H1 (cell line): ENCODE measurements around the gene CALD1. TPM values are rescaled to one million over a fixed set of nuclear protein-coding genes. Genes with fewer than 3 reads are reported as not detected.

Experiments
- CTCF ChIA-PET: fragments of 300-600 bp; sonication (Branson Sonifier 250); formaldehyde crosslinking; loops from one replicate; lab custom pipeline; 2021; ENCODE audit not compliant: partially characterized antibody; lab: Charles Lee
- POLR2A ChIA-PET: fragments of 300-600 bp; sonication (Branson Sonifier 250); formaldehyde crosslinking; loops from one replicate; lab custom pipeline; 2021; ENCODE audit warnings: inconsistent platforms; ENCODE audit not compliant: partially characterized antibody; lab: Charles Lee
- DNase-seq, 2 experiments: peaks; one replicate each; pipeline versions ENCODE4 v3.0.0 to v3.0.0-alpha.2; 2010 to 2022; ENCODE audit warnings: low spot score in 2 of 2, low read depth in 1 of 2, mixed read lengths in 1 of 2
- FAIRE-seq: peaks from 2 replicates; lab custom pipeline; 2011; peaks lifted over from hg19 to GRCh38; lab: Jason Lieb, UNC
- H2AFZ ChIP-seq: 2 replicates; pipeline ENCODE4 v1.8.1; 2012; ENCODE audit warnings: low read length, inconsistent platforms
- H2AK5ac ChIP-seq: 2 replicates; pipeline ENCODE4 v1.6.1; 2013; ENCODE audit warnings: low read depth, low read length
- H2BK120ac ChIP-seq: replicated peaks from 2 replicates; pipeline ENCODE3; 2013; ENCODE audit warnings: low read depth, low read length, inconsistent platforms
- H2BK12ac ChIP-seq: 2 replicates; pipeline ENCODE4 v1.6.1; 2013; ENCODE audit warnings: low read depth, low read length
- H2BK15ac ChIP-seq: 2 replicates; pipeline ENCODE4 v1.6.1; 2013; ENCODE audit warnings: low read length
- H2BK20ac ChIP-seq: 2 replicates; pipeline ENCODE4 v1.6.1; 2013; ENCODE audit warnings: low read length
- H2BK5ac ChIP-seq: 2 replicates; pipeline ENCODE4 v1.6.1; 2013; ENCODE audit warnings: low read depth, low read length
- H3K14ac ChIP-seq: 2 replicates; pipeline ENCODE4 v1.6.1; 2013; ENCODE audit warnings: inconsistent platforms; ENCODE audit not compliant: insufficient read length
- H3K18ac ChIP-seq: 2 replicates; pipeline ENCODE4 v1.6.1; 2013; ENCODE audit warnings: low read length; ENCODE audit errors: extremely low read depth
- H3K23ac ChIP-seq: 2 replicates; pipeline ENCODE4 v1.6.1; 2013; ENCODE audit warnings: inconsistent platforms; ENCODE audit not compliant: insufficient read length
- H3K23me2 ChIP-seq: 2 replicates; pipeline ENCODE4 v1.6.1; 2013; ENCODE audit warnings: low read depth, low read length
- H3K27ac ChIP-seq: 2 replicates; pipeline ENCODE4 v1.6.1; 2011; ENCODE audit warnings: low read depth, low read length, inconsistent platforms
- H3K27me3 ChIP-seq, 4 experiments: replicated peaks in 1 of 4; 1 replicate in 1 of 4; 2 replicates in 3 of 4; pipeline versions ENCODE4 v1.6.1 to v1.8.1; 2011 to 2013; ENCODE audit warnings: low read length in 3 of 4, mild to moderate bottlenecking in 3 of 4, inconsistent platforms in 2 of 4, mixed read lengths in 2 of 4, moderate library complexity in 1 of 4; ENCODE audit not compliant: control insufficient read depth in 3 of 4, insufficient read depth in 3 of 4; ENCODE audit errors: extremely low read depth in 1 of 4
- H3K36me3 ChIP-seq, 4 experiments: 2 replicates each; pipeline versions ENCODE4 v1.6.1 to v1.8.1; 2011 to 2013; ENCODE audit warnings: mild to moderate bottlenecking in 4 of 4, low read length in 3 of 4, moderate library complexity in 2 of 4, control low read depth in 1 of 4, inconsistent platforms in 1 of 4; ENCODE audit not compliant: insufficient read depth in 4 of 4, control insufficient read depth in 2 of 4
- H3K4ac ChIP-seq: replicated peaks from 2 replicates; pipeline ENCODE3; 2013; ENCODE audit warnings: low read length, low read depth, mixed read lengths, inconsistent platforms; ENCODE audit not compliant: insufficient read length
- H3K4me1 ChIP-seq, 4 experiments: replicated peaks in 1 of 4; 1 replicate in 1 of 4; 2 replicates in 3 of 4; pipeline versions ENCODE4 v1.6.1 to v1.8.1; 2011 to 2013; ENCODE audit warnings: low read length in 3 of 4, inconsistent platforms in 2 of 4, mixed read lengths in 1 of 4; ENCODE audit not compliant: insufficient read depth in 4 of 4, control insufficient read depth in 3 of 4
- H3K4me2 ChIP-seq, 2 experiments: 2 replicates each; pipeline versions ENCODE4 v1.6.1 to v1.8.1; 2011 to 2013; ENCODE audit warnings: low read depth in 2 of 2, low read length in 2 of 2, control low read depth in 1 of 2, inconsistent platforms in 1 of 2, mild to moderate bottlenecking in 1 of 2; ENCODE audit not compliant: insufficient read depth in 1 of 2
- H3K4me3 ChIP-seq, 4 experiments: fragments of 200-600, 300-600 bp in 1 of 4; sonication (generic), shearing (Covaris generic), sonication (Bioruptor Twin) in 1 of 4; 2 replicates each; pipeline versions ENCODE4 v1.5.1 to v1.8.1; 2011 to 2016; ENCODE audit warnings: low read length in 4 of 4, low read depth in 3 of 4, control low read depth in 2 of 4, inconsistent platforms in 2 of 4, mild to moderate bottlenecking in 2 of 4, mixed read lengths in 1 of 4, moderate library complexity in 1 of 4; ENCODE audit not compliant: insufficient read depth in 2 of 4; ENCODE audit errors: extremely low read depth in 1 of 4
- H3K56ac ChIP-seq: replicated peaks from 2 replicates; pipeline ENCODE3; 2013; ENCODE audit warnings: low read depth, mild to moderate bottlenecking, mixed read lengths, low read length, inconsistent platforms; ENCODE audit not compliant: insufficient read length
- H3K79me1 ChIP-seq: 2 replicates; pipeline ENCODE4 v1.6.1; 2013; ENCODE audit warnings: low read depth, low read length, control low read depth
- H3K79me2 ChIP-seq, 2 experiments: 2 replicates each; pipeline versions ENCODE4 v1.6.1 to v1.8.1; 2012 to 2013; ENCODE audit warnings: low read length in 2 of 2, mild to moderate bottlenecking in 2 of 2, inconsistent platforms in 1 of 2; ENCODE audit not compliant: insufficient read depth in 2 of 2, control insufficient read depth in 1 of 2
- H3K9ac ChIP-seq, 4 experiments: replicated peaks in 1 of 4; 1 replicate in 1 of 4; 2 replicates in 3 of 4; pipeline versions ENCODE4 v1.6.1 to v1.8.1; 2011 to 2013; ENCODE audit warnings: low read depth in 3 of 4, low read length in 3 of 4, control low read depth in 2 of 4, mild to moderate bottlenecking in 2 of 4, moderate library complexity in 2 of 4, inconsistent platforms in 1 of 4; ENCODE audit errors: extremely low read depth in 1 of 4
- H3K9me3 ChIP-seq, 2 experiments: 2 replicates each; pipeline versions ENCODE4 v1.6.1 to v1.8.1; 2012 to 2013; ENCODE audit warnings: mild to moderate bottlenecking in 2 of 2, moderate library complexity in 2 of 2, control low read depth in 1 of 2, inconsistent platforms in 1 of 2, low read depth in 1 of 2, low read length in 1 of 2, mixed read lengths in 1 of 2; ENCODE audit not compliant: insufficient read depth in 2 of 2
- H4K20me1 ChIP-seq, 2 experiments: replicated peaks in 1 of 2; 2 replicates each; pipeline versions ENCODE3 to v1.8.1; 2011 to 2013; ENCODE audit warnings: inconsistent platforms in 2 of 2, low read length in 2 of 2, mild to moderate bottlenecking in 1 of 2; ENCODE audit not compliant: insufficient read depth in 2 of 2, control insufficient read depth in 1 of 2
- H4K5ac ChIP-seq: 2 replicates; pipeline ENCODE4 v1.6.1; 2013; ENCODE audit warnings: low read length, low read depth, mixed read lengths, inconsistent platforms; ENCODE audit not compliant: insufficient read length
- H4K8ac ChIP-seq: 2 replicates; pipeline ENCODE4 v1.8.0; 2013; ENCODE audit warnings: mild to moderate bottlenecking, moderate library complexity, low read length, inconsistent platforms; ENCODE audit not compliant: insufficient read depth; ENCODE audit errors: extremely low read depth
- H4K91ac ChIP-seq: replicated peaks from 2 replicates; pipeline ENCODE3; 2013; ENCODE audit warnings: low read length, mixed read lengths, inconsistent platforms; ENCODE audit not compliant: insufficient read length
- WGBS, 2 experiments: shearing (Covaris generic) in 1 of 2; methylation state at CpG; one replicate each; pipeline versions ENCODE4 v1.1.6 to v1.1.7; 2013 to 2015; ENCODE audit warnings: low lambda C conversion rate in 2 of 2, mixed read lengths in 2 of 2, inconsistent platforms in 1 of 2, low coverage in 1 of 2, missing lambda C conversion rate in 1 of 2; ENCODE audit not compliant: insufficient replicate concordance in 2 of 2, insufficient coverage in 1 of 2, insufficient read length in 1 of 2; ENCODE audit errors: extremely low coverage in 1 of 2, missing lambda C conversion rate in 1 of 2; 5-methylcytosine and 5-hydroxymethylcytosine counted together
- polyA plus RNA-seq, 7 experiments: library from polyadenylated mRNA; depleted of rRNA in 3 of 7; stranded (reverse) in 5 of 7; unstranded in 2 of 7; fragments of >200 nt in 5 of 7; fragments of 200-250 nt in 2 of 7; gene quantifications; 1 replicate in 5 of 7; 2 replicates in 1 of 7; 4 replicates in 1 of 7; pipeline versions ENCODE4 v1.2.1 to v1.2.3, GENCODE V29; 2011 to 2013; ENCODE audit warnings: missing spikeins in 2 of 7, mixed read lengths in 2 of 7
- total RNA-seq: library from RNA; stranded (reverse); fragmentation: NEBNext Ultra II Directional; extraction: Animal tissue kit (Norgen Biotek cat#: 25700); gene quantifications from 2 replicates; pipeline ENCODE4 v1.2.1, GENCODE V29; 2021

CALD1 gene
- total and polyA plus RNA-seq, 2 of the 8 experiments (the other 6 are each of a cell fraction or from before 2014, with no cell fraction given), result 34.3 to 177 TPM

- H2BK15ac ChIP-seq, result no peak overlapping the region
- H3K27ac ChIP-seq, result no peak overlapping the region
- no peaks in the 10 kb centered on the region; the same call in 1 of the 2 replicates for H3K79me1 ChIP-seq
- no peak for FAIRE-seq
- H4K91ac ChIP-seq, result no peak overlapping the region
- no peak overlapping the region for H4K5ac ChIP-seq
- H3K4me3 ChIP-seq, result no peak overlapping the region
- H4K8ac ChIP-seq, result no peak overlapping the region
- WGBS, 2 experiments, result 93% methylated on average over 1 of the region's 1 CpG; no CpG with 5 or more reads in 1 of the 2 experiments
- H2AK5ac ChIP-seq, result no peak overlapping the region
- no peak overlapping the region for H3K23ac ChIP-seq
- H3K18ac ChIP-seq, result no peak overlapping the region
- no peaks in the 10 kb centered on the region; a peak in 1 of 4 replicates for H3K79me2 ChIP-seq
- no peak overlapping the region for H2AFZ ChIP-seq
- no peak overlapping the region for H3K4ac ChIP-seq
- H3K4me1 ChIP-seq, result no peaks in the 10 kb centered on the region
- H3K9me3 ChIP-seq, result no peaks in the 10 kb centered on the region
- H2BK12ac ChIP-seq, result no peak overlapping the region
- ChIA-PET CTCF (no interaction called here), POLR2A (interaction anchor here (0.6 to 0.8 kb wide), 2 partner anchors 13 to 120 kb away, joined by 3 to 4 read pairs; no protein-coding TSS in a partner anchor)
- H3K14ac ChIP-seq, result no peak overlapping the region
- no peak overlapping the region for H2BK120ac ChIP-seq
- no peaks in the 10 kb centered on the region for H3K23me2 ChIP-seq
- no peaks in the 10 kb centered on the region for H3K27me3 ChIP-seq
- no peak overlapping the region for H2BK5ac ChIP-seq
- DNase-seq, result no peak
- no peak overlapping the region for H3K4me2 ChIP-seq
- H3K56ac ChIP-seq, result no peak overlapping the region
- no peaks in the 10 kb centered on the region for H4K20me1 ChIP-seq
- no peaks in the 10 kb centered on the region for H3K36me3 ChIP-seq
- no peak overlapping the region for H3K9ac ChIP-seq
- no peak overlapping the region for H2BK20ac ChIP-seq
Measured at GRCh38 chr7:134823400-134823799, 44.0 kb downstream of the CALD1 start.
